Embryonic facial prominence (tissue), 1 donor: Measurements from ENCODE around the gene DGKB.
"Not testable (repeated sequence)": the region's sequence is repeated elsewhere in the genome, so short reads cannot be mapped to it uniquely, and the experiment has no call there.

Experiments used
- DNase-seq: peaks from one replicate; pipeline ENCODE4 v3.0.0-alpha.2; 2016; ENCODE audit errors: extremely low spot score

Gene DGKB

DNA sequence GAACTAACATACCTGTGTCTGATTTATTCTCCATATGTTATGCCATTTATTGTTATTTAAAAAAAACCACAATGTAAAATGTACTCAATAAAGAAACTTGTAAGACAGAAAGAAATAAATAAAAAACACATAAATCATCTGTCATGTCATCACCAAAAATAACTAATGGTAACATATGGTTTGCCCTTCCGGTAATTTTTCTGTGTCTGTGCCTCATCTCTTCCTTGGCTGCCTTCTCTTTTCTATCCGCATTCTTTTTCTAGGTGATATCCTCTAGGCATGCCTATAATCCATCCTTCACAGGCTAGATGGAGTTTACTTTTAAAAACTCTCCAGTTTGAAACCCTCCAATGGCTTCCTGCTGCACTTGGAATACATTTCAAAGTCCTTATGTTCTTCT, 609.1 kb downstream of the DGKB start:
- DNase-seq: no peak

DNA sequence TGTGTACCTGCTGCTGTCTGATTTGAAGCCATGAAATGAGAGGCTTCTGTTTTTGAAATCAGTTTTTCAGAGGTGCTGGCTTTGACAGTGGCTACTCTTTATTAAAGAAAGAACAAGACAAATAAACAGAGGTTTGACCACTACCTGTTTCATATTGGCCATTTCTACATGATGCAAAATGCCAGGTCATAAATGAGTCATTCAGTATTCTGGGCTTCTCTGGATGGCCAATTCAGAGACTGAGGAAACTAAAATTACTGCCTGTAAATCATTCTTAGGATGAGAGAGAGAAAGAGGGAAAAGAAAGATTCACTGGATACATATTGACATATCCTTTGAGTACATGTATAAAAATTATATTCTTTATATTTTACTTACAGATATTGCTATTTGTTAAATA, 609.8 kb downstream of the DGKB start:
- DNase-seq: no peak

DNA sequence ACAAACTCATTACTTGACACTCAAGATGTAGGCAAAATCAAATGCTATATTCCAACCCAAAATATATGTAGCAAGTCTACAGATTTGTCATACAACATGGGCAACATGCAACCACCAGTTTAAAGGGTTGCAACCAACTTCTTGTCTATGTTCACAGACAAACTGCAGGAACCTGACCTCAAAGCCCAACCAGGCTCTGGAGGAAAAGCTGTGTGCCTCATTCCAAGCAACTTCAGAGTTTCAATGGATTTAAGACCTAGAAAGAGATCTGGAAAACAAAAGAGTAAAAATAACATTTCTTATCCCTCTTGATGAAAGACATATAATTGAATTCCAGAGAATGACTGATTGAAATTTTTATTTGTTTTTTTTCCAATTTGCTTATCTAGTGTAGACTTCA, 612.6 kb downstream of the DGKB start:
- no peak for DNase-seq

DNA sequence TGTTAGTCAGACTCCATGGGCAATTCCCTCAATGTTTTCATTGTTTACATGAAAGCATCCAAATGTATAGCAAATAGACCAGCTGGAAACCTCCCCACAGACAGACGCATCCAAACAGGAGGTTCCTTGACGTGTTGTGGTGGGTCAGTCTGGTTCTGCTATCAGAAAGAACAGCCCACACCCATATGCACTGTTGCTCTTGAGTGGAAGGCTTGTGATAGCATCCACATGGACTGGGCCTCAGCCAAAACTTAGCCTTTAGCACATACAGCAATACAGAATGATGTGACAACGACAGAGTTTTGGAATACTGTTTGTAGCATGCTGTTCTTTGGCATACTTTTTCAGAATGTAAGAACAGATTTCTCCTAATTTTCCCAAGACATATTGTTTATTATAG, 613.9 kb downstream of the DGKB start:
- no peak for DNase-seq

DNA sequence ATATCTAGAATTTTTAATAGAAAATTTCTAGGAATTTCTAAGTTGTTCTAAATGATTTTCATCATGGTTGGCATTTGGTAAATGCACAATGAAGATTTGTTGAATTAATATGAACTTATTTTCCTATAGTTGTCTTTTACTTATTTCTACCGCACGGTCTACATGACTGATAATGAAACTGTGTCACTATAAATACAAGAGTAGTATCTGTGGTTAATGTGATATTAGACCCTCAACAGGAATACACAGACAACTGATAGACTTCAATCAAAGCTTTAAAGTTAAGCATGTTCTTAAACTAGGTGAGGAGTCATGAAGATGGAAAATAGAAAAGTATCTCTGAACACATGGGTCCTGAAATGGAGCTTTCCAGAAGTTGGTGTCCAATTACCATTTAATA, 615.2 kb downstream of the DGKB start:
- no peak for DNase-seq

DNA sequence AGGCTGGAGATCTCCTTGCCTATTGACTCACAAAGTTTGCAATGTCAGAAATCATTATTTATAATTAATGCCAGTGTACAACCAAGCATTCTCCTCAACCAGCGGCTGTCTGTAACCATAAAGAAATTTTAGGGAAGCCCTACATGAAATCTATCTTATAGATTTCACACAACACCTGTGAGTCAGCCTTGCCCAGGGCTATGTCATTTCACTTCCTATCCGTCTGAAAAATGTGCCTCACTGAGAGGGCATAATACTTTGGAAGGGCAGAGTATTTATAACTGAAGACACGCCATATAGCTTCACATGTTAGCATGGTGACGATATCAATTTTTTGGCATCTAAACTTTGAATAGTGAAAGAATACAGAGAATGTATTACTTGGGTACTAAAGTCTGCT, 616.5 kb downstream of the DGKB start:
- no peak for DNase-seq

DNA sequence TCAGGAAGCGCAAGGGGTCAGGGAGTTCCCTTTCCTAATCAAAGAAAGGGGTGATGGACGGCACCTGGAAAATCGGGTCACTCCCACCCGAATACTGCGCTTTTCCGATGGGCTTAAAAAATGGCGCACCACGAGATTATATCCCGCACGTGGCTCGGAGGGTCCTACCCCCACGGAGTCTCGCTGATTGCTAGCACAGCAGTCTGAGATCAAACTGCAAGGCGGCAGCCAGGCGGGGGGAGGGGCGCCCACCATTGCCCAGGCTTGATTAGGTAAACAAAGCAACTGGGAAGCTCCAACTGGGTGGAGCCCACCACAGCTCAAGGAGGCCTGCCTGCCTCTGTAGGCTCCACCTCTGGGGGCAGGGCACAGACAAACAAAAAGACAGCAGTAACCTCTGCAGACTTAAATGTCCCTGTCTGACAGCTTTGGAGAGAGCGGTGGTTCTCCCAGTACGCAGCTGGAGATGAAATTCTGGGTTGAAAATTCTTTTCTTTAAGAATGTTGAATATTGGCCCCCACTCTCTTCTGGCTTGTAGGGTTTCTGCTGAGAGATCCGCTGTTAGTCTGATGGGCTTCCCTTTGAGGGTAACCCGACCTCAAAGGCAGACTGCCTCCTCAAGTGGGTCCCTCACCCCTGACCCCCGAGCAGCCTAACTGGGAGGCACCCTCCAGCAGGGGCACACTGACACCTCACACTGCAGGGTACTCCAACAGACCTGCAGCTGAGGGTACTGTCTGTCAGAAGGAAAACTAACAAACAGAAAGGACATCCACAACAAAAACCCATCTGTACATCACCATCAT, 623.3 kb downstream of the DGKB start:
- not testable (repeated sequence) for DNase-seq

DNA sequence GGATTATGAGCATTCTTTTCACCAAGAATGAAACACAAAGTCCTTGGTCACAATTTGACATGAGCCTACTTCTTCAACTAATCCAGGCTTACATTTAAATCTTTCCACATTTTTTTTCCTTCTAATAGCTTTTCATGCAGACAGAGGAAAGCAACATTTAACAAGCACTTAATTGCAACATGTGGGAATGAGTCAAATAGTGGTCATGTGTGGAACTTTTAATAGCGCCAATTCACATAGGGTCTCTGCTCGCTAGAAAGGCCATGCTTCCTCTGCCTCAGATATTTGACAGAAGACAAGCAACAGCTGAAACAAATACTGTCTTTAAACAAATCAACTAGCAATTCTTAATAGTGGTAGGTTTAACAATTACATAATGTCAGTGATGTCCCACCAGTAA, 627.2 kb downstream of the DGKB start:
- DNase-seq: no peak

DNA sequence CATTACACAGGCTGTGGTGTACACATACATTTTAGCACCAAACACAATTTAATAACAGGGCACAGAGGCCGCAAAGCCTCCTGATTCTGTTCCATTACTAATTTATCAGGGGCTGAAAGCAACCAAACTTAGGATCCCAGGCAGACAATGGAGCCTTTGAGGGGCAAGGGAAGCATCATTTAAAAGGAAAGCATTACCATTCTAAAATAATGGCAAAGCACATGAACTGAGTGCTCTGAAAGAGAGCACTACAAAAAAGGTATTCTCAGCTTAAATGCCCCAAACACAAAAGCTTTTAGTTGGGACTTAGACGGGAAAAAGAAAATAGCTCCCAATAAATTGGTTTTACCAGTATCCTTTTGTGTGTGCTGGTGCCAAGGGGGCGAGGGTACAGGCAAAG, 631.1 kb downstream of the DGKB start:
- no peak for DNase-seq

DNA sequence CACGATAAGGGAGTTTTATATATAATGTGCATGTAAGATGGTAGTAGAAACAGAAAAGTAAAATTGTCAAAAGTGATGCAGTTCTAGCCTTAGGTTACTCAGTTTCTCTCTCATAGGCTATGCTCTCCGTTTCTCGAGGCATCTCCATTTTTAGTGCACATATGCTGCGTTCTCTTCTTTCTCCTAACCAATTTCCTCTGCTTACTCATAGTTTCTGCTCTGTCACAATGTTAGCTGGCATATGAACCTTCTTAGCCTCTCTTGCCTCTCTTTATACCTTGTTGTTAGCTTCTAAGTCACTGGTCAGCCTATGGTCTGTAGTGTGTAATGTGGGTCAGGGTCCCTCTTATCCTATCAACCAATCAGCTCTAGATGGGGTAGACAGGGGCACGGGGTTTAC, 632.5 kb downstream of the DGKB start:
- no peak for DNase-seq

DNA sequence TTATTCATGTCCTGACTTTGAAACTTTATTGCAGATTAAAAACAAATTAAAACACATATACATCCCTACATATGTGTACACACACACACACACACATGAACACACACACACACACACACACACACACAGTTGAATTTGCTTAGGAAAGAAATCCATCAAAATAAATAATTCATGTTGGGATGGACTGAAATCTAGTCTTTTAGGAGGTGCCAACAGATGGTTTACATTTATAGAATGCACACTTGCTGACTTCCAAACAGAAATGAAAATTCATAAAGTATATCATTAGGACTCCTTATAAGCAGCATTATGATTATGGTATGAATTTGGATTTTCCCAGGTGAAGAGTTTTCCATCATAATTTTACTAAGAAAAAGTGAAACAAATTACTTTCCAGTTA, 642.5 kb downstream of the DGKB start:
- no peak for DNase-seq

DNA sequence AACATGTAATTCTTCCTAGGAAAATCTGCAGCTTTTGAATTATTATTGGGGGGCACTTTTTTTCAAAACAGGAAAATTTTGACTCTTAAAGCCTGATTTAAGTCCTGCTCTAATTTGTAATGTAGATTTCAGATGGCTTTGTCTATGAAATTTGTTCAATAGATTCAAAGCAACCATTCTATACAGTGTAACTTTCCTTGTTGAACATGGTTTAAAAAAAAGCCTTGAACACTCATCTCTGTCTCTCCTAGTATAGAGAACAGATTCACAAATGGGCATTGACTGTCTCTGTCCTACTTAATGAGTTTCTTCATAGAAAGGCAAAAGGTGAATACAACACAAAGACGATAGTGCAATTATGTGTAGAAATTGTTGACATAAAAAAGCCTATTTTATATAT, 643.7 kb downstream of the DGKB start:
- DNase-seq: no peak

DNA sequence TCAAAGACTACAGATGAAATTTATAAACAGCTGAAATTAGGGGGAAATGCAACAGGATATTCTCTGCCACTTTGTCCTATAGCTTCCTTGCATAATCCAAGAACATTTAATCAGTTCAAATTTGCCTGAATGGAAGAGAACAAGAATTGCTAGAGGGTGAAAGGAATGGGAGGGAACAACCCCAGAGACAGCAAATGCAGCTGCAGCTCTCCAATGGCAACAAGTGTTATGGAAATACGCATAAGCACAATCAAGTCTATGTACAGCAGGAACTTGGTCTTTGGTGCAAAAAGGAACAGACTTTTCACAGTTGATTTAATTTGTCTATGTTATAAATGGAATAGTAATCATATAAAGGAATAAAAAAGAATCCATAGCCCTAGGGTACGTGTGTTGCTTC, 644.1 kb downstream of the DGKB start:
- no peak for DNase-seq

DNA sequence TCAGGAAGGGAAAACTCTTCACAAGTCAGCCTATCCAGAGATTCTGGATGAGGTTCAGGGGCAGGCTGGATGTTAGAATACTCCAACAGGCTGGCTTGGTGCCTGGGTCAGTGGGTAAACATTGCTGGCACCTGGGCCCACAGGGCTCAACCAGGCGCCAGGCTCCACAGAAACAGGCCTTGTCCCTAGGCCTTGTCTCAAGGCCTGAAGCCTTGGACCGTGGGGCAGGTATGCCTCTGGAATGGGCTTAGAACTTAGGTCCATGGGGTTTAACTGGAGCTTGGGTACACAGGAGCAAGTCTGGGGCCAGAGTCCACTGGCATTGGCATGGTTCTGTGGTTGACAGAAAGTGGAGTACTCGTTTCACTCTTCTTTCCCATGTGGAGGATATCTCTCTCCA, 650.1 kb downstream of the DGKB start:
- no peak for DNase-seq

DNA sequence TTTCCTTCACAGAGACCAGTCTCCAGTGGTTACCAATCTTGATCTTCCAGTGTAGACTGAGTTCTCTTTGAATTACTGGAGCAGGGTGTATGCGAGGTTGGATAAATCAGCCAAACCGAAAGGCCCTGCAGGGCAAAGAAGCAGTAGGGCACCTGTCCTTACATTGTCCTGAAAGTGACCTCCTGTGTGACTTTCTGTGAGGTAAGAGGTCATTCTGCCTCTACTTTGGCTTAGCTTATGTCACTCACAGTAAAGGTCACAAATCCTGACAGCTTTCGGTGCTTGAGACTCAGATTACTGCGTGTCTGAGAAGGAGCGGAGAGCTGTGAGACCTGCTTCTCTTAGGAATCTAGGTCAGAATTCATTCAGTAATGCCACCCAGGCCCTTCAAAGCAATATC, 660.4 kb downstream of the DGKB start:
- DNase-seq: no peak

DNA sequence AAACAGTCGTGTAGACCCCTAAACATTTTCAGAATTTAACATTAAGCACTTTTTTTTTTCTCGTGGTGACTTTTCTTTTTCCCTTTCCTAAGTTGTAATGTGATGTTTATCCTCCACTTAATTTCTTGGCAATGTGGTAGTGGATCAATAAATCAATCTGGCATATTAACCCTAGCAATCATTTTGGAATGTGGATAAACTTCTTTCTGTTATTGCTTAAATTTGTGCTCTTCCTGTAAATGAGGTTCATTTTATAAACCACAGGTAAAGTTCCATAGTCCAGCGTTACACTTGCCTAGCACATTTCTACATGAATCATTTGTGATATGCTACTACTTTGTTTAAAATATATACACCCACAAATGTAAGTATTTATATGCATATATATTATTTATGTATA, 665.7 kb downstream of the DGKB start:
- DNase-seq: no peak

DNA sequence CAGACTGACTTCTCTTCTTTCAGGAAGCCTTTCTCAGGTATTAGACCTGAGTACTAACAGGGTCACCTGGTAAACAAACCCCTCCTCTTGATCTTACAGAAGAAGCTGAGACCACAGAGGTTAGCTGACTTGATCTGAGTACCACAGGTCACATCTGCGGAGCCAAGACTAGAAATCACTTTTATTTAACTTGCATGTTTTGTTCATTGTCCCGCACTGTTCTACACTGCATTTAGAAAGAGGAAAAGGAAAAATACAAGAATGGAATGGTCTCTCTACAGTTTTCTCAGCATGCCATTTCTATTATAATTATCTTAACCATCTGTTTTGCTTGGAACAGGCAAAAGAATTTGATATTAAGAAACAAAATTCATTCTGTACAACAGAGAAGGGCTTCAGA, 667.5 kb downstream of the DGKB start:
- DNase-seq: no peak

DNA sequence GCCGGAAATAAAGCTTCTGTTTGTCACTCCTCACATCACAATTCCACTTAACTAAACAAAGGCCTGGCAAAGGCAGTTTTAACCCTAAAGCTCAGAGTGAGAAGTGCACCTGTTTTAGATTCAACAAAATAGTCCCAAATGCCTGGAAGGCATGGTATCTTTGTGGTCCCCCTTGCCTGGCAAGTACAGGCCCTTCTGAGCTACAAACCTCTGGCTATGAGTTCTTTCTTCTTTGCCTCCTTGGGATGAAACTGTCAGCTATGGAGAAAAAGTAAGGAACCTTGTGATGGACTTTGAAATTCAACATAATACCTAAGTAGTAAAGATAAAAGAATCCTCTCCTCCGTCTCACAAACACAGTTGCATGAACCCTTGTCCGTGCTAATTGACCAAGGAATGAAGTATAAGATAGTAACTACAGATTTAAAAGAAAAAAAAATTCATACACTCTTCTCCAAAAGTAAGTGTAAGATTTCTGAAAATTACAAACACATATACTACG, 668.6 kb downstream of the DGKB start:
- DNase-seq: no peak

DNA sequence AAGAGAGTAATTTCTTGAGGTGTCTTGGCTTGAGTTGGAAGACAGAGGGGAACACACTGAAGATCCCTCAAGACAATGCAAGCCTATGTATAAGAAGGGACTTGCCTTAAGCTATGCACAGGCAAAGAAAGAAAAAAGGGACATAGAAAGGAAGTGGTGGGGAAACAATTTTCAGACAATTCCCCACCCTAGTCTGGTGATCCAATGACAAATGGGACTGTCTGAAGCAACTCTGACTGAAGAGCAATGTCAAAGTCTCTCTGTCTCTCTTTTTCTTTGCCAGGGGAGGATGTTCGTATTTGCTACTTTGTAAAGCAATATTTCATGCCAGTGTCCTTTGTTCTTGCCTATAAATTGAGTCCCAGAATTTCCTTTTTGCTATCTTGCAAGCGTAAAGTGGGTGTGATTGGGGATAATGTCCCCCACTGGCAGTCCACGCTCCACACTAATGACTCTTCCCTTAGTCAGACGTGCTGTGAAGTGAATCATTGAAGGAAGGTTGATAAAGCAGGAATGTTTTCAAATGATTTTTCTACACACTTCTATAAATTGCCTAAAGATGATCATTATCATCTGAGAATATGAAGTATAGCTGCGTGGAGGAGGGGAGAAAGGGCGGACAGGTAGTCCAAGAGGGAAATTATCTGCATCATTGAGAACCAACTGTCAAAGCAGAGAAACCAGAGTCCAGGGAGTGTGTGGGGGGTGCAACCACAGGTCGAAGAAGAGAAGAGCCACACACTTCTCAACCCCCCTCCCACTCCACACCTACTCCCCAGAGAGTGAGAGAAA, 669.3 kb downstream of the DGKB start:
- no peak for DNase-seq

DNA sequence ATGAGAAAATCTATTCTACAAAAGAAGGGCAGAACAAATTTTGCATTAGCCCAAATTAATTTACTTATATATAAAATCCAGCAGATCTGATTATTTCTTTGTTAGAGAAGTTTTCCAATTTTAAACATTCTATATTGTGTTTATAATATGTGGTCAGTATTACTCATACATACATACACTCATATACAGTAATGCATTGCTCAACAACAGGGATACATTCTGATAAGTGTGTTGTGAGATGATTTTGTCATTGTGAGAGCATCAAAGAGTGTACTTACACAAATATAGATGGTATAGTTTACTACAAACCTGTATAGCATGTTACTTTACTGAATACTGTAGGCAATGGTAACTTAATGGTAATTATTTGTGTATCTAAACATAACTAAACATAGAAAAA, 673.5 kb downstream of the DGKB start:
- DNase-seq: no peak

DNA sequence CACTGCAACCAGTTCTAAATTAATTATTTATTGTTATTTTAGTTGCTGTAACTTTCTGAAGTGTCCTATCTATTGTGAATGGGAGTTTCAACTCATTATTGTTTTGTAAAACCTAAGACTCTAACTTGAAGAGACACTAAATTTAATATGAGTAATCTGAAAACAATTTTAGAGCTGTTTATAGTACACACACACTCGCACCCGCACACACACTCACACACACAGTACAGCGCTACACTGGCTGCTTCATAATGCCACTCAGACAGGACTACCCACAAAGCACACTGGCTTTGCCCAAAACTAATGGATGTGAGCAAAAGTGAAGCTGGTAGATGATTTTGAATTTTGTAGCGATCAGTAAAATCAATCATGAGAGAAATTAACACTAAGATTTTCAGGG, 674.2 kb downstream of the DGKB start:
- no peak for DNase-seq

DNA sequence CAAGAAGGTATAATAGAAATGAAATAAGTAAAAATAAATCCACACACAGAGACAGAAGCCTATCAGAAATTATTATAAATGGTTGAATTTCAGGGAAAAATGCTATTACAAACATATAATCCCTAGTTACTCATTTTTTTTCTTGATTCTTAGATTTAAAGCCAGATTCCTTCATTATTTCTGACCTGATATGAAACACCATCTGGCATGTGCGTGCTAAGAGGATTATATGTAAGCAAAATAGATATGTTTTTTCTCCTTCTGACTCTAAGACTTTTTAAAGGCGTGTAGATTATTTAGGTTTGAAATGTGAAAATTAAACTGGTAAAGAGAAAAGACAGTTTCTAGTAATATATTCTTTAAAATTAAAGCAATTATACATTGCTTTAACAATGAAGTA, 676.4 kb downstream of the DGKB start:
- DNase-seq: no peak

DNA sequence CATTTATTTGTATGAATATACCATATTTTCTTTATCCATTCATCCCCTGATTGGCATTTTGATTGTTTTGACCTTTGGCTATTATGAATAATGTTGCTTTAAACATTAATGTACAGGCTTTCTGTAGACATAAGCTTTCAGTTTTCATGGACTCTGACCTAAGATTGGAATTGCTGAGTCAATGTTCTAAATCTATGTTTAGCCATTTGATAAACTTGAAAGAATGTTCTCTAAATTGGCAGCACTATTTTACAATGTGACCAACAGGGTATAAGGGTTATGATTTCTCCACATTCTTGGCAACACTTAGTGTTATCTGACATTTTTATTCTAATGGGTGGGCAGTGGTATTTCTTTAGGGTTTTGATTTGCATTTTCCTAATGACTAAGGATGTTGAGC, 683.4 kb downstream of the DGKB start:
- DNase-seq: no peak
